ENCODE measurements around the gene GLIPR2.
"Not testable (repeated sequence)": the region's sequence is repeated elsewhere in the genome, so short reads cannot be mapped to it uniquely, and the experiment has no call there.

Gene GLIPR2

GRCh38 chr9:36123515-36123914, 13.0 kb upstream of the GLIPR2 start:
- DNase-seq (ENCODE audit: low read depth), result no peak

GRCh38 chr9:36125062-36125855, 11.3 kb upstream of the GLIPR2 start:
- no peak for DNase-seq (ENCODE audit: low read depth)

- no peak for DNase-seq (ENCODE audit: low read depth)
Observed at GRCh38 chr9:36126016-36126730, 10.4 kb upstream of the GLIPR2 start.

- DNase-seq (ENCODE audit: low read depth), result no peak
Observed at GRCh38 chr9:36127652-36128244, 8.8 kb upstream of the GLIPR2 start.

GRCh38 chr9:36128349-36128748, 8.2 kb upstream of the GLIPR2 start:
- DNase-seq (ENCODE audit: low read depth), result no peak

GRCh38 chr9:36129139-36129538, 7.4 kb upstream of the GLIPR2 start:
- DNase-seq (ENCODE audit: low read depth), result no peak

GRCh38 chr9:36131666-36132065, 4.9 kb upstream of the GLIPR2 start:
- not testable (repeated sequence) for DNase-seq (ENCODE audit: low read depth)

- no peak for DNase-seq (ENCODE audit: low read depth)
Observed at GRCh38 chr9:36132086-36132485, 4.4 kb upstream of the GLIPR2 start.

- no peak for DNase-seq (ENCODE audit: low read depth)
Observed at GRCh38 chr9:36134761-36135505, 1.6 kb upstream of the GLIPR2 start.

GRCh38 chr9:36135741-36136271, 727 bp upstream of the GLIPR2 start:
- DNase-seq (ENCODE audit: low read depth), result no peak

GRCh38 chr9:36136894-36137391, 410 bp downstream of the GLIPR2 start:
- DNase-seq (ENCODE audit: low read depth), result no peak

GRCh38 chr9:36137392-36138004, 965 bp downstream of the GLIPR2 start:
- no peak for DNase-seq (ENCODE audit: low read depth)

- no peak for DNase-seq (ENCODE audit: low read depth)
Observed at GRCh38 chr9:36138496-36138895, 2.0 kb downstream of the GLIPR2 start.

GRCh38 chr9:36138901-36139300, 2.4 kb downstream of the GLIPR2 start:
- DNase-seq (ENCODE audit: low read depth), result no peak

- no peak for DNase-seq (ENCODE audit: low read depth)
Observed at GRCh38 chr9:36140086-36141084, 3.9 kb downstream of the GLIPR2 start.

GRCh38 chr9:36141288-36141687, 4.8 kb downstream of the GLIPR2 start:
- DNase-seq (ENCODE audit: low read depth), result no peak

GRCh38 chr9:36141761-36142160, 5.2 kb downstream of the GLIPR2 start:
- no peak for DNase-seq (ENCODE audit: low read depth)

GRCh38 chr9:36142510-36143244, 6.1 kb downstream of the GLIPR2 start:
- DNase-seq (ENCODE audit: low read depth), result no peak

- DNase-seq (ENCODE audit: low read depth), result no peak
Observed at GRCh38 chr9:36143245-36143641, 6.7 kb downstream of the GLIPR2 start.
